Measurements from ENCODE around the gene CYB5B.
A peak's percentile ranks its signal among the peaks of the same experiment; 100 is the strongest.
"Not testable (repeated sequence)": the region's sequence is repeated elsewhere in the genome, so short reads cannot be mapped to it uniquely, and the experiment has no call there.

The CYB5B gene

DNA sequence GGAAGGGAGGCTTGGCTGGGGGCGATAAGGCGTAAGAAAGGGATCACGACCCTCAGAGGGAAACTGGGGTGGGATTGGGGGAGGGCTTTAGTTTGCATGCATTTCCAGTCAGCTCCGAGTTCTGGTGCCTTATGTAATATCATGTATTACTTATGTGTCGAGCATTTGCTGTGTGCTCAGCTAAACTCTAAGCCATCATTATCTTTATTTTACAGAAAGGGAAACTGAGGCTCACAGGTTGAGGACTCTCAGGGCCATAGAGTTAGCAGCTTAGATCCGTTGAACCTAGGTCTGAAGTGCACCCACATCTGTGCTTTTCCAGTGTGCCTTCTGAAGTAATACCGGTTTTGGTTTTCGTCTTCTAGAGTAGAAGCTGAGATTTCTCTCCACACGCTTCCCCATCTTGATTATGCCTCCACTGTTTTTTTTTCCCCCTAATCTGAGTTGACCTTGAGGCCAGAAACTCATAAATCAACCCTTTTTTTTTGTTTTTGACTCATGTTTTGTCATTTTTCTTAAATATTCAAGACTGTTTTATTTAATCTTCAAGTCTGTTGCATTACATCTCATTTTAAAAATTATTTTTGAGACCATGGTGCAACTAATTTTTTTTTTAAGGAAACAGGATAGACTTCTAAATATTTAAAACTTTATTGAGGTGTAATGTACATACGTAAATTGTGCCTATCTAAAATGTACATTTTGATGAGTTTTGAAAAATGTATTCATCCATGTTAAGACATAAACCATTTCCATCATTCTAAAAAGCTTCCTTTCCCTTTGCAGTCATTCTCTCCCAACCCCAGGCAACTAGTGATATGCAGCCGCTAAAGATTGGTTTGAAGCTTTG lies 741 bp downstream of the CYB5B start:
- peaks cover 18% of the 10 kb centered on the region for H3K36me3 Mint-ChIP-seq
- no peaks in the 10 kb centered on the region for H3K27me3 Mint-ChIP-seq
- H3K4me1 Mint-ChIP-seq (ENCODE audit: low read depth), result peaks cover 37% of the 10 kb centered on the region
- peak overlapping the region; percentile 98 for H3K4me3 Mint-ChIP-seq
- H3K9me3 Mint-ChIP-seq (ENCODE audit: low read depth), result peaks cover 7% of the 10 kb centered on the region
- H3K27ac Mint-ChIP-seq, result peak overlapping the region; percentile 96

DNA sequence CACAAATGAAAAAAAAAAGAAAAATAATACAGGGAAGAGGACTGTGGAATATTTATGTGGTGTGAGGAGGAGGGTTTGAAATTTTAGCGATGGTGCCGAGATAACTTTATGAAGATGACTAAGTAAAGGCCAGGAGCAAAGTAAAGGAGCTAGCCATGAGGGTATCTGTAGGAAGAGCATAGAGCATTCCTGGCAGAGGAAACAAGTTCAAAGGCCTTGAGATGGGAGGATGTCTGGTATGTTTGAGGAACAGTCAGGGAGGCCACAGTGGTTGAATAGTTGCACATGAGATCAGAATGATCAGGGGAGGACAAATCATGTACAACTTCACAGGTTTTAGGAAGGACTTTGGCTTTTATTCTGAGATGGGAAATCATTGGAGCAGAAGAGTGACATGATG lies 4.2 kb downstream of the CYB5B start:
- Mint-ChIP-seq H3K9me3 (ENCODE audit: low read depth) (peaks cover 7% of the 10 kb centered on the region), H3K27me3 (no peaks in the 10 kb centered on the region), H3K36me3 (peaks cover 26% of the 10 kb centered on the region), H3K4me3 (no peak overlapping the region), H3K4me1 (ENCODE audit: low read depth) (peaks cover 50% of the 10 kb centered on the region), H3K27ac (peak overlapping the region; percentile 46)

DNA sequence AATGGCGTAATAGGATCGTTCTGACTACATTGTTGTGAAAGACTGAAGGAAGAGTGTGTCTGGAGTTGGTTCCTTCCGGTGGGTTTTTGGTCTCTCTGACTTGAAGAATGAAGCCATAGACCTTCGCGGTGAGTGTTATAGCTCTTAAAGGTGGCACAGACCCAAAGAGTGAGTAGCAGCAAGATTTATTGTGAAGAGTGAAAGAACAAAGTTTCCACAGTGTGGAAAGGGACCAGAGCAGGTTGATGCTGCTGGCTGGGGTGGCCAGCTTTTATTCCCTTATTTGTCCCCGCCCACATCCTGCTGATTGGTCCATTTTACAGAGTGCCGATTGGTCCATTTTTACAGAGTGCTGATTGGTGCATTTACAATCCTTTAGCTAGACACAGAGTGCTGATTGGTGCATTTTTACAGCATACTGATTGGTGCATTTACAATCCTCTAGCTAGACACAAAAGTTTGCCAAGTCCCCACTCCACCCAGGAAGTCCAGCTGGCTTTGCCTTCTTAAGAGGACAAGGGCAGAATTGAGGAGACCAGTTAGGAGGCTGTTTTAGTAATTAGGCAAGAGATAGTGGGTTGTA lies 4.7 kb downstream of the CYB5B start:
- Mint-ChIP-seq H3K4me1 (ENCODE audit: low read depth) (peaks cover 51% of the 10 kb centered on the region), H3K36me3 (peaks cover 26% of the 10 kb centered on the region), H3K27ac (peak overlapping the region; percentile 46)
- H3K4me3 Mint-ChIP-seq; H3K9me3 Mint-ChIP-seq (ENCODE audit: low read depth); H3K27me3 Mint-ChIP-seq: not testable (repeated sequence)

DNA sequence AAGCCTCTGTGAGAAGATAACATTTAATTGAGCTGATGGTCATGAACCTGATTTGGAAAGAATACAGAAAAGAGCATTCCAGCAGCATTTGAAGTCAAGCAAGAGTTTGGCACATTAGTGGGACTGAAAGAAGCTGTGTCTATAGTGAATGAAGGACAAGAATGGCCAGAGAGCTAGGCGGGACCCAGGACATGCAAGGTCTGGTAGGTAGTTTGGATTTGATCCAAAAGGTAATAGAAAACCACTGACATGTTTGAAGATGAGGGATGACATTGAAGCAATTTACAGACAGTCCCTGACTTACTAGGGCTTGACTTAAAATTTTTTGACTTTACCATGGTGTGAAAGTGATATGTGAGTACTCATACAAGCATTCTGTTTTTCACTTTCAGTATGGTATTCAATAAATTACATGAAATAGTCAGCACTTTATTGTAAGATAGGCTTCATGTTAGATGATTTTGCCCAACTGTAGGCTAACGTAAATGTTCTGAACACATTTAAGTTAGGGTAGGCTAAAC lies 7.6 kb downstream of the CYB5B start:
- H3K9me3 Mint-ChIP-seq (ENCODE audit: low read depth), result peaks cover 7% of the 10 kb centered on the region
- H3K27ac Mint-ChIP-seq, result no peak overlapping the region
- H3K4me3 Mint-ChIP-seq, result no peak overlapping the region
- H3K36me3 Mint-ChIP-seq, result peaks cover 28% of the 10 kb centered on the region
- H3K4me1 Mint-ChIP-seq (ENCODE audit: low read depth), result peaks cover 63% of the 10 kb centered on the region
- no peaks in the 10 kb centered on the region for H3K27me3 Mint-ChIP-seq

DNA sequence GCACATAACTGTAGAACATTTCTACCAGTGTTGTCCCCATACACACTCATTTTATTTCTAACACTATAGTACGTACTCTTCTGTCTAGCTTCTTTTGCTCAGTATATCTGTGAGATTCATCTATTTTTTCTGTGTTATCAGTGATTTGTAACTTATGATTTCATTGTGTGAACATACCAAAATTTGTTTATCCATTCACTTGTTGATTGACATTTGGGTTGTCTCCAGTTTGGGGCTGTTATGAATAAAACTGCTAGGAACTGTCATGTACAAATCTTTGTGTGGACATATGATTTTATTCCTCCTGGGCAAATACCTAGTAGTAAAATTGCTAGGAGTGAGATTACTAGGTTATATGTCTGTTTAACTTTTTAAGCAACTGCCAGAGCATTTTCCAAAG lies 9.6 kb downstream of the CYB5B start:
- H3K4me3 Mint-ChIP-seq, result no peak overlapping the region
- H3K27ac Mint-ChIP-seq, result peak overlapping the region; percentile 56
- peaks cover 23% of the 10 kb centered on the region for H3K36me3 Mint-ChIP-seq
- H3K27me3 Mint-ChIP-seq, result no peaks in the 10 kb centered on the region
- peaks cover 67% of the 10 kb centered on the region for H3K4me1 Mint-ChIP-seq (ENCODE audit: low read depth)
- peaks cover under 1% of the 10 kb centered on the region for H3K9me3 Mint-ChIP-seq (ENCODE audit: low read depth)

DNA sequence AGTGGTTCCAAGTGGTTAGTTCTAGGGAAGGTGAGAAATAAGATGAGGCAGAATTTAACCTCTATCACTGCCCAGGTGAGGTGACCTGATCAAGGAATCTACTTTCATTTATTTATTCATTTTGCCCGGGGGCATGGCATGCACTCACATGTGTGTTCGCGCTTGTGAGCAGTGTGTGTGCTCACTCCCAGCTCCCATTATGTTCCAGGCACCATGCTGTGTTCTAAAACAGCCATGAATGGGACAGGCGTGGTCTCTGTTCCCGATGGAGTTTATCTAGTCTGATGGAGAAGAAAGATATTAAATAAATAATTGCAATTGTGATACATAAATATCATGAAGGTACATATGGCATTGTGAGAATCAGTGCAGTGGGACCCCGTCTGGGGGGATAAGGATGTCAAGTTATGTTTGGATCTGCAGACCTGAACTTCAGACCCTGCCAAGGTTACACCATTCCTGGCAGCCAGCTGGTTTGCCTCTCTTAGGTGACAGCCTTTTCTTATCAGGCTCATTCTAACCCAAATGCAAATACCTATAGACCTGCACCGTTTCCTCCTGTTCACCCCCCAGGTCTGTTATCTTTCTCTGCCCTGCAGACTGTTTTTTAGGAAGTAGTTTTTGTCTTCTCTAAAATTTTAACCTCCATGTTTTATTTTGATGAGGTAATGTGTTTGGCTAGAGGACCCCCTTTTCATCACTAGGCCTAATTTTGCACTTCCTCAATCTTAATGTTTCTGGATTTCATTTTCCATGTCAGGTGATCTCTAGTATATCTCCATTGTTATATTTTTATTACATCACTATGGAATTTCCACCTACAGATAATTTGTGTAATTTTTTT lies 11.8 kb downstream of the CYB5B start:
- peak overlapping the region; percentile 75 for H3K27ac Mint-ChIP-seq
- H3K4me3 Mint-ChIP-seq, result no peak overlapping the region
- H3K9me3 Mint-ChIP-seq (ENCODE audit: low read depth), result no peaks in the 10 kb centered on the region
- H3K27me3 Mint-ChIP-seq, result no peaks in the 10 kb centered on the region
- H3K36me3 Mint-ChIP-seq, result peaks cover 17% of the 10 kb centered on the region
- peaks cover 71% of the 10 kb centered on the region for H3K4me1 Mint-ChIP-seq (ENCODE audit: low read depth)

DNA sequence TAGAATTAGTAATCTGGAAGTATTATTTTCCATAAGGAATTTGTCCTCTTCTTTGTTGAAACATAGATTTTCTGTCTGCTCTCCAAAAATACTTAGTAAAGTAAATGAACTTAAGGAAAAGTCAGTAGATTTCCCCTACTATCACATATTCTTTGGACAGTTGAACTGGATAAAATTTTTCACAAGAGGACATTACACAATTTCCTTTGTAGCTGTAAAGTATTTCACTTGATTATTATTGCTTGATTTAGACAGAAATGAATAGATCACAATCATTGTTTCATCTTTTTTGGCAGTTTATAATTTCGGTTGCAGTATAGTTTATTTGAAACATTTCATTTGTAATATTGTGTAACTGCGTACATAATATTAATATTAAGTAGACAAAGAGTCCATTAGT lies 12.5 kb downstream of the CYB5B start:
- Mint-ChIP-seq H3K4me3 (no peak overlapping the region), H3K27ac (peak overlapping the region; percentile 75), H3K27me3 (no peaks in the 10 kb centered on the region), H3K36me3 (peaks cover 14% of the 10 kb centered on the region), H3K4me1 (ENCODE audit: low read depth) (peaks cover 75% of the 10 kb centered on the region), H3K9me3 (ENCODE audit: low read depth) (no peaks in the 10 kb centered on the region)

DNA sequence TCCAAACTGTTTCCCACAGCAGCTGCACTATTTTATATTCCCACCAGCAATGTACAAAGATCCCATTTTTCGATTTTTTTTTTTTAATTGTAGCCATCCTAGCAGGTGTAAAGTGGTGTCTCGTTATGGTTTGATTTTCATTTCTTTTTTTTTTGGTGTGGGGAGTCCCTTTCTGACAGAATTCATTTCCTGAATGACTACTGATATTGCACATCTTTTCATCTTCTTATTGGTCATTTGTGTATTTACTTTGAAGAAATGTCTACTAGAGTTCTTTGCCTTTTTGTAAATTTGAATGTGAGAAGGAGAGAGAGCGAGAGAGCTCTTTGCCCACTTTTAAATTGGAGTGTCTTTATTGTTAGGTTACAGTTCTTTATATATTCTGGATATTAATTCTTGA lies 14.0 kb downstream of the CYB5B start:
- Mint-ChIP-seq H3K4me3 (peak overlapping the region; percentile 27), H3K4me1 (ENCODE audit: low read depth) (peaks cover 70% of the 10 kb centered on the region), H3K36me3 (peaks cover 10% of the 10 kb centered on the region), H3K27me3 (no peaks in the 10 kb centered on the region), H3K9me3 (ENCODE audit: low read depth) (no peaks in the 10 kb centered on the region), H3K27ac (peak overlapping the region; percentile 86)

DNA sequence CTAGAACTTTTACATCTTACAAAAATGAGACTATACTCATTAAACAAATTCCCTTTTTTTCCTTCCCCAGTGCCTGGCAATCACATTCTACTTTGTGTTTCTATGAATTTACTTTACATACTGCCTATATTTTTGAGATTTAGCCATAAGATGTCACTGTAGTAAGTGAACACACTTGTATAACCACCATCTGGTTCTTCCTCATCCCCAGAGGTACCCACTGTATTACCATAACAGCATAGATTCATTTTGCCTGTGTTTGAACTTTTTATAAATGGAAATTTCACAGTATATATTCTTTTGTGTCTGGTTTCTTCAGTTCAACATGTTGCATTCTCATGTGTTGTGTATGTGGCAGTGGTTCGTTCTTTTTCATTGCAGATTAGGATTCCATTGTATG lies 15.8 kb downstream of the CYB5B start:
- no peak overlapping the region for H3K4me3 Mint-ChIP-seq
- H3K27me3 Mint-ChIP-seq, result no peaks in the 10 kb centered on the region
- no peaks in the 10 kb centered on the region for H3K9me3 Mint-ChIP-seq (ENCODE audit: low read depth)
- peak overlapping the region; percentile 64 for H3K27ac Mint-ChIP-seq
- H3K36me3 Mint-ChIP-seq, result peaks cover 13% of the 10 kb centered on the region
- peaks cover 71% of the 10 kb centered on the region for H3K4me1 Mint-ChIP-seq (ENCODE audit: low read depth)

DNA sequence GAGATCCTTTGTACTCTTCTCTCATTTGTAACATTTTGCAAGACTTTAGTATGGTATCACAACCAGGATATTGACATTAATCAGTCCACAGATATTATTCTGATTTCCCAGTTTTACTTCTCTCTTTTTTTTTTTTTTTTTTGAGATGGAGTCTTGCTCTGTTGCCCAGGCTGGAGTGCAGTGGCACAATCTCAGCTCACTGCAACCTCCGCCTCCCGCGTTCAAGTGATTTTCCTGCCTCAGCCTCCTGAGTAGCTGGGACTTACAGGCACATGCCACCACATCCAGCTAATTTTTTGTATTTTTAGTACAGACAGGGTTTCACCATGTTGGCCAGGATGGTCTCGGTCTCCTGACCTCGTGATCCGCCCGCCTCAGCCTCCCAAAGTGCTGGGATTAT lies 16.6 kb downstream of the CYB5B start:
- not testable (repeated sequence) for H3K27me3 Mint-ChIP-seq; H3K4me3 Mint-ChIP-seq; H3K9me3 Mint-ChIP-seq (ENCODE audit: low read depth)
- peaks cover 66% of the 10 kb centered on the region for H3K4me1 Mint-ChIP-seq (ENCODE audit: low read depth)
- H3K27ac Mint-ChIP-seq, result peak overlapping the region; percentile 46
- peaks cover 11% of the 10 kb centered on the region for H3K36me3 Mint-ChIP-seq

DNA sequence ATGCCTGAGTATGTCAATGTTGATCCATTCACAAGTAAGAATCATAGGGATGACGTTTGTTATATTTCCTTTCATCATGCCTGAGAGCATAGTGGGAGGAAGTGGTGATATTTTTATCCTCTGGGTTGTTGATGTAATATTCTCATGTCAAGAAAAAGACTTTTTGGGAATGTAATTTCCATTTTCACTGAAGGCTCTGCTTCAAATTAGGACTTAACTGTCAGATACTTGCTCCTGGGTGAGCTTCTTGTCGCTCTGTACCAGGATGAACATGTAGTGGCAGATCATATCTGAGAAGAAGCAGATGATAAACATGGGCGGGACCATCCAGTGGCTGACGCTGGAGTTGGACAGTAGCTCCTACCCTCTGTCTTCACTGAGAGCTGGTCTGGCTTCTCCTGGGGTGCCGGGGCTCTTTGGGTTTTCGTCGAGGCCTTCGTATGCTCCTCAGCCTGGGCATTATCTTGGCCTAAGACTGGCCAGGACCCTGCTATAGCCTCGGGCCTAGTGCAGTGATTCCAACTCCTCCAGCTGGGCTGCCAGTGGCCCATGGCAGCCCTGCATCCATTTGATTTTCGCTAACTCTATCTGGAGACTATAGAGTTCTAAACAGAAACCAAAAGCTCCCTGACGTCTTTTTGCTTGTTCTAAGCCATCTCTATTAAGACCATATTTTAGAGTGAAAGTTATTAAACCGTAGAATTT lies 19.7 kb downstream of the CYB5B start:
- peak overlapping the region; percentile 81 for H3K4me3 Mint-ChIP-seq
- H3K9me3 Mint-ChIP-seq (ENCODE audit: low read depth), result no peaks in the 10 kb centered on the region
- H3K4me1 Mint-ChIP-seq (ENCODE audit: low read depth), result peaks cover 49% of the 10 kb centered on the region
- no peaks in the 10 kb centered on the region for H3K27me3 Mint-ChIP-seq
- peak overlapping the region; percentile 92 for H3K27ac Mint-ChIP-seq
- H3K36me3 Mint-ChIP-seq, result peaks cover 18% of the 10 kb centered on the region

DNA sequence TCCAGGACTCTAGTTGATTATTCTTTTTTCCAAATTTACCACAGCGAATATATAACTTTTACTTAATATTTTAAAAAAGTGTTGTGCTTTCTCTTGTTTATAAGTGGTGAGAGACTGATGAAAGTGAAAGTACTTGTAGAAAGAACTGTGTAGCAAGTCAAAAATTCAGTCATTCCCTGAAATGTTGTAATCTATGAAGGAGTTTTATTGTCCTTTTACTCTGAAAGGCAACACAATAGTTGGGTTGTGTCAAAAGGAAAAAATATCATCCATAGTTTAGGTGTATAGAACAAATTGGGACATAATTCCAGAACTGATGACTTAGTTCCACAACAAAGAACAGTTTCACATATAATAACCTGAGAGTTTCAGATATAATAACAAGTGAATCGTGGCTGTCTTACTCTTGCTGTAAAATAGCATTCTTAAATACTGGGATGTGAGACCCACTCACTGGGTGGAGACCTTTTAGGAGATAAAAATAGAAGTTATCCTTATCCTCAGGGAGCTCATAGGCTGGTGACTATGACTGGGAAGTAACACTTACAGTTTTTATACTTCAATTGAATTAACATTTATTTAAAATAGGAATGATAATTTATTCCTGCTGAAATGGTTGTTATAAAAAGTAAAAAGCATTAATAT lies 20.6 kb downstream of the CYB5B start:
- Mint-ChIP-seq H3K4me1 (ENCODE audit: low read depth) (peaks cover 49% of the 10 kb centered on the region), H3K9me3 (ENCODE audit: low read depth) (no peaks in the 10 kb centered on the region), H3K27ac (peak overlapping the region; percentile 92), H3K27me3 (no peaks in the 10 kb centered on the region), H3K4me3 (peak overlapping the region; percentile 81), H3K36me3 (peaks cover 19% of the 10 kb centered on the region)

DNA sequence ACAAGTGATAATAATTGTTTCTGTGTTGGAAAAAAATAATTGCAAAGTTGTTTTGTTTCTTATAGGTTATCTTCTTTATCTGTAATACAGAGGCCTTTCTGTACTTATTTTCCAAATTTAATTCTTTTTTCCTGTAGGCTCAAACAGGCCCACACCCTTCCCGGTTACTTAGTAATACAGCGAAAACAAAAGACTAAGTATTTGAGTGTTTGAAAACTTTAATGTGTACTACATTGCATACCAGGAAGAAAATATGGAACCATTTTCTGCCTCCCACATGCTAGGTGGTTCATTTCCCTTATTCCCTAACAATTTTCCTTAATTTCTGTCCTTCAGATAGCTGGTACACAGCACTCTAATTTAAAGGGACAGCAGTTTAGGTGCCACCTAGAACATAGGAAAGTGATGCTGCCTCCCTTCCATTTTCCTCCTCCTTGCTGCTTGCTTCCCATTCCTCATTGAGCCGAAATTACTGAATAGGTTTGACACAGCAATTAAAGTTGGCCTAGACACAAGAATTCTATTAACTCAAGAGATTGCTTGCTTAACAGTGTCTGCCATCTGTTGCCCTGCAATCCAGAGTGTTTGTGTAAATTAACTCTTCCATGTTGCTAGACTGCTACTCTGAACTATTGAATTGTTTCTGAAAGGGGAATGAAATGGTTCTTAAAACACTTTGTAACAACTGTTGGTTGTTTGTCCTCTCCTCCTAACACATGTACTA lies 24.2 kb downstream of the CYB5B start:
- Mint-ChIP-seq H3K36me3 (peaks cover 20% of the 10 kb centered on the region), H3K27me3 (no peaks in the 10 kb centered on the region), H3K4me1 (ENCODE audit: low read depth) (peaks cover 30% of the 10 kb centered on the region), H3K27ac (peak overlapping the region; percentile 28), H3K4me3 (no peak overlapping the region), H3K9me3 (ENCODE audit: low read depth) (no peaks in the 10 kb centered on the region)
